HG03196 (cell line): ENCODE measurements around the gene RPS3A.
A peak's percentile ranks its signal among the peaks of the same experiment; 100 is the strongest.
"Not testable (repeated sequence)": the region's sequence is repeated elsewhere in the genome, so short reads cannot be mapped to it uniquely, and the experiment has no call there.

ENCODE experiments used
- ATAC-seq: cut with Tn5 transposase; IDR thresholded peaks from one replicate; pipeline ENCODE4 v1.9.1; 2021; ENCODE audit not compliant: unreplicated experiment

The RPS3A gene

DNA sequence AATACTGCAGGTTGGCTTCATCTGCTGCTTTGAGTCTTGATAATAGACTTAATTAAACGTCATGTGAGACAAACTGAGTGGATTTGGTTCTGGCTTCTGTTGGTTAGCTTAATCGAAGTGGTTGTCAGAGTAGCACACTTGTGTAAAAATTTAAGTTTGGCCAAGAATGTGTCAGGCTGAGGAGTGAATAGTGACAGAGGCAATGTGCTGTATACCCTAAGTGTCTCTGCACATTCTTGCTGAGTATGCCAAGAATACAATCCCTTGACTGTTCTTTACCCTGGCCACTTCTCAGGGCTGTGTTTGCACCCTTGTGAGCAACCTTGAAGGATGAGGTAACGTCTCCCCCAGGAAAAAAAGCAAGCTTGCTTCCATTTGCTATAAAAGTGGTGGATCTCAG lies 14.9 kb downstream of the RPS3A start:
- no peak for ATAC-seq

DNA sequence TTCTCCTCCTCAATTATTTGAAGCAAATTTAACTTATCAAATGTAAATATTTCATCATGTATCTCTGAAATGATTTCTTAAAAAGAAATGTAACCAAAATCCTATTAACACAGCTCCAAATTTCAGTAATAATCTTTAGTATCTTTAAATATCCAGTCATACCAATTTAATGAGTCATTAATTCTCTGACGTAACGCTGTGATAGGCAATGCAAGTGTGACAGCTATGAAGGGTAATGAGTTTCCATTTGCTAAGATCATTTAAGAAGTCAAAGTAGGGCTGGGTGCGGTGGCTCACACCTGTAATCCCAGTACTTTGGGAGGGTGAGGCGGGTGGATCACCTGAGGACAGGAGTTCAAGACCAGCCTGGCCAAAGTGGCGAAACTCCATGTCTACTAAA lies 15.6 kb downstream of the RPS3A start:
- no peak for ATAC-seq

DNA sequence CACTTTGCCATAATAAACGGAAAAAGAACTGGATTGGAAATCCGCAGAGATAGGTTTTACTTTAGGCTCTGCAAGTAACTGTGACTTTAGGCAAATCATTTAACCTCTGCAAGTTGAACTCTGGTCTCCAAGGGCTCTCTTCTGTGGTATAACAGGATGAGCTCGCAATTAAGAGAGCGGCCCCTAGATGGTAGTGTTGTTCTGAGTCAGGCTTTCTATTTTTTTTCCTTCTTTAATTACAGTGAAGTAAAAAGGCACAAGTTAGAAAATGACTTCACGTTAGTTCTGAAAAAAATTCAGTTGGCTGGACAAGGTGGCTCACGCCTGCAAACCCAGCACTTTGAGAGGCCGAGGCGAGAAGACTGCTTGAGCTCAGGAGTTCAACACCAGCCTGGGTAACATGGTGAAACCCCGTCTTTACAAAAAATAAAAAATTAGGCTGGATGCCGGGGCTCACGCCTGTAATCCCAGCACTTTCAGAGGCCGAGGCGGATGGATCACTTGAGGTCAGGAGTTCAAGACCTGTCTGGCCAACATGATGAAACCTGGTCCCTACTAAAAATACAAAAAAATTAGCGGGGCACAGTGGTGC lies 18.0 kb downstream of the RPS3A start:
- ATAC-seq = peak; percentile 85

DNA sequence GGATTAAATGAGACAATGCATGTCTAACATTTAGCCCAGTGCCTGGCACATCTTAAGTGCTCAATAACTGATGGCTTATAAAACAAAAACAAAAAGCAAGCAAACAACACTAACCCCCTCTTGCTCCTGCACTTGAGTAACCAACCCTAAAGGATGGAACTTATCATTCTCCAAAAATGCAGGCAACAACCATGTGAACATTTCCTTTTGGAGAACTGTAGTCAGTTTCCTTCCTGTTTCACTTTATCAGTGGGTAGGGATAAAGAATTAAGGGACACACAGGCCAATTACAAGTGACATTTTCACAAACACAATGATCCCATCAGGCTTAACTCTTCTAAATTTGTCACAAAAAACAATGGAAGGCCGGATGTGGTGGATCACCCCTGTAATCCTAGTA lies 30.4 kb downstream of the RPS3A start:
- ATAC-seq = no peak

DNA sequence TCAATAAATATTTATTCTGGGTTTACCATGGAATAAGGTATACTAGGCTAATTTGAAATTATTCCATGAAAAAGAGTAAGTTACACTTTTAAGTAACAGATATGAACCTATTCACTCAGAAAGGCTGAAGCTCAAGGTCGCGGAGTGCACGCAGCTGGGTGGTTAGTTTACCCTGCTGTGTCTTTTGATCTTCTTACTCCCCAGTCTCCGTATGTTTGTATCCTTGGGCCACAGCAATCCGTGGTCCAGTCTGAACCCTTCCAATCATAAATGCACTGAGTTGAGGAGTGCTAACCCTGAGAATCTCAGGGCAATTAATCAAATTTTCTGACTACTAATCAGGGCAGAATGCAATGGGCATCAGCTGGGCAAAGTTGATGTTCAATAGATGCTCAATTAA lies 33.9 kb downstream of the RPS3A start:
- no peak for ATAC-seq

DNA sequence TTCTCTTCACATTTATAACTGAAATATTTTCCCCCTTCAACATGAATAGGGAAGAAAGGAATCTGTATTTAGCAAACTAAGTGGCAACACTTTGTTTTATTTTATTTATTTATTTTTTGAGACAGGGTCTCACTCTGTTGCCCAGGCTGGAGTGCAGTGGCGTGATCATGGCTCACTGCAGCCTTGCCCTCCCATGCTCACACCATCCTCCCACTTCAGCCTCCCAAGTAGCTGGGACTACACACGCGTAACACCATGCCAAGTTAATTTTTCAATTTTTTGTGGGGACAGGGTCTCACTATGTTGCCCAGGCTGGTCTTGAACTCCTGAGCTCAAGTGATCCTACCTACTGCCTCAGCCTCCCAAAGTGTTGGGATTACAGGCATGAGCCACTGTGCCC lies 36.6 kb downstream of the RPS3A start:
- not testable (repeated sequence) for ATAC-seq

DNA sequence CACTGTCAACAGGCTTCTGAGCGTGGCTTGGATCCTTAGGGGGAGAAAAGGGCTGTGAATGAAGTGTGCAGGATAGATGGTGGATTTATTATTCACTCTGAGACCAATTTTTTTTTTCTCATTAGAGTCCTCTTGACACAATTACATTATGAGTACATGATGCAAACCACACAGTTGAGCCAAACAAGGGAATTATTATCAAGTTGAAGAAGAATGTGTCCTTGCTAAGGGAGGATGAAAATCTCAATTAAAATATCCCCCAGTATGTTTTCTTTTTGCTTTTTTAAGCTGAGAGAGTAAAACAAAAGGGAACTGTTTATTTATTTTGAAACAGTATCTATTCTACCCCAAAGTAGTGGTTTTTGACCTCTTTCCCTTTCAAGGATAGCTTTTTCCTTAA lies 40.4 kb downstream of the RPS3A start:
- no peak for ATAC-seq

DNA sequence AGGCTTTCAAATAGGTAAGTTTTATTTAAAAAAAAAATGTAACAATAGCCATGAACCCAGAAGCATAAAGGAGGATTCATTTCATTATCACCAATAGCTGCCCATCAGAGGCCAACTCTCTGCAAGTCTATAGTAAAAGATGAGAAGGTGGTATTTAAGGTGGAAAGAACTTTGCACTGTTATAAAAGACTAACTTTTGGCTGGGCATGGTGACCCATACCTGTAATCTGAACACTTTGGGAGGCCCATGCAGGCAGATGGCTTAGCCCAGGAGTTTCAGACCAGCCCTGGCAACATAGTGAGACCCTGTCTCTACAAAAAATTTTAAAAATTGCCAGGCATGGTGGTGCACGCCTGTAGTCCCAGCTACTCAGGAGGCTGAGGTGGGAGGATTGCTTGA lies 43.3 kb downstream of the RPS3A start:
- no peak for ATAC-seq

DNA sequence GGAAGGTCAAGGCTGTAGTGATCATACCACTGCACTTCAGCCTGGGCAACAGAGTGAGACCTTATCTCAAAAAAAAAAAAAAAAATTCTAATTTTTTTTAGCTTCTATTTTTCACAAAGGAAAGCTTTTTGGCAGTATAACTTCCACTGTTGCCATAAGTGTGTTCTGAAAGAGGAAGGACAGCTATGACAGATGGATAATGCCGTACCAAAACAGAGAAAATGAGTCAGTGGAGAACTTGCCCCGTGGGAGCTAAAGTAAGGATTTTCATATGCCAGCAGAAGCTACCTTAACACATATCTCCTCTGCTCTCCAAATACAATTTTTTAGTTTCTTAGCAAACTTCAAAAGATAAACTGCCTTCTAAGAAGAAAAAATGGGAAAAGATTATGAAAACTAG lies 43.7 kb downstream of the RPS3A start:
- no peak for ATAC-seq

DNA sequence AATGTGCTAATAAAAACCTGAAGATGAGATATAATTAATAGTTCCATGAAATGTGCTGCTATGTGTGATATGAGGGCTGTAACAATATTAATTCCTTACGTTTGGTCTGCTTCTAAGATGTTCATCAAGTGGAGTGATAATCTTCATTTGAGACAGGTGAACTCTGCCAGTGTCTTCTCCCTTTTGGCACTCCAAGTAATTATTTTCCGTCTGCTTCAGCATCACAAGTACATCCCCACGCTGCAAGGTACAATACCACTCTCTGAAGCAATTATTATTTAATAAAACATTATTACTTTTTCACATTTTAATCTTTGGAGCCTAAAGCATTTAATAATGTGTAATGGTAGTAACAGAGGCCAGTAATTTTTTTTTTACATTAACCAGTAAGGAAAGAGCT lies 44.4 kb downstream of the RPS3A start:
- ATAC-seq = no peak

DNA sequence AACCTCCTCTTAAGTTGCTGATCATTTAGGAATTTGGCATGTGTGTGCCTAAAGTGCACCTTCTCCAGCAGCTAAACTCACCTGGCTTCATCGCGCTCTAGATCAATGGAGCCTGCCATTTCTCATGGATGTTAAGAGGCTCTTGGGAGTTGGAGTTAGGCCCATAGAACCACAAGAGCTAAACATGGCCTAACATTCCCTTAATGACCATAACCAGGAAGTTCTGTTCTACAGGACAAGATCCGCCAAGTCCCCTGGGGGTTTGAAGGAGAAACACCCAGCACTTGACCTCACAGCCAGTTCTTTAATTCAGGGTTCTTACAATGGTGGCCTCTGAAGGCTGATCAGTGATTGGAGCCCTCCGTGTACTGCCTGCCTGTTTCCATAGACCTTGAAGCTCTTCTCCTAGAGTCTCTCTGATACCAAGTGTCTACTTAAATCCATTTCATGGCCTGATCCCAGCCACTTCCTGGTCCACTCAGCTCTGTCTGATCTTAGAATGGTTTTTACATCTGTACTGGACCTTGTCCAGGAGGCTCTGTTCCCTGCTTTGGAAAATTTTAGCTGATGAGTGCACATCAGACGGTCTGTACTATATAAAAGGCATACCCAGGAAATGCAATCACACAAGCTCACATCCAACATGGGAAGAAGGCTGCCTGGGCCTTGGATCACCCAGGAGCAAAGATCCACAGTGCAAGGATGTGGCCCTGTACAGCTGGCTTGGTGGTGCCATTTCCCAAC lies 45.1 kb downstream of the RPS3A start:
- no peak for ATAC-seq

DNA sequence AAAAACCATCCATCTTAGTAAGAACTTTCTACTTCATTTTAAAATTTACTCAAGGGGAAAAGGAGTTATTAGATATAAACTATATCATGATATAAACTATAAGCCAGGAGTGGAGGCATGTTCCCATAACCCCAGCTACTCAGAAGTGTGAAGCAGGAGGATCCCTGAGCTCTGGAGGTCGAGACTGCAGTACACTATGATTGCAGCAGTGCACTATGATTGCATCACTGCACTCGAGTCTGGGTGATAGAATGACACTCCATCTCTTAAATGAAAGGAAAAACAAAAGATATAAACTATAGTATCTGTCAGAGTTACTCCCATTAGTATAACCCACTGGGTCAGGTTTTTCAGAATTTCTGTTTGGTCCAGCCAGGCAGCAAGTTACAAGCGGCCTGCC lies 47.6 kb downstream of the RPS3A start:
- no peak for ATAC-seq

DNA sequence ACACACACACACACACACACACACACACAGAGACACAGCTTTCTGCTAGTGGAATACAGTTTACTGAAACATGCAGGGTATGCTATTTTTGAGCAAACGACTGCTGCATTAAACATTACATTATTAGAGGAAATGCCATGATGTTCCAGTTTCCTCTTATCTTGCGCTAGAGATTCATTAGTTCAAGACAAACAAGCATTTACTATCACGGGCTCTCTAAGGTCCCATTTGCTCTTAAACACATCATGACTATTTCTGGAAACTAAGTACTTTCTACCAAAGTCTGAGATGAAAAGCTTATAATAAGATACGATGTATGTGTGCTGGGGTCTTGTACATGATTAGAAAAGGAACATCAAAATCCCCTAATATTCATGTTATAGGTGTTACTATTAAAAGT lies 48.8 kb downstream of the RPS3A start:
- no peak for ATAC-seq

DNA sequence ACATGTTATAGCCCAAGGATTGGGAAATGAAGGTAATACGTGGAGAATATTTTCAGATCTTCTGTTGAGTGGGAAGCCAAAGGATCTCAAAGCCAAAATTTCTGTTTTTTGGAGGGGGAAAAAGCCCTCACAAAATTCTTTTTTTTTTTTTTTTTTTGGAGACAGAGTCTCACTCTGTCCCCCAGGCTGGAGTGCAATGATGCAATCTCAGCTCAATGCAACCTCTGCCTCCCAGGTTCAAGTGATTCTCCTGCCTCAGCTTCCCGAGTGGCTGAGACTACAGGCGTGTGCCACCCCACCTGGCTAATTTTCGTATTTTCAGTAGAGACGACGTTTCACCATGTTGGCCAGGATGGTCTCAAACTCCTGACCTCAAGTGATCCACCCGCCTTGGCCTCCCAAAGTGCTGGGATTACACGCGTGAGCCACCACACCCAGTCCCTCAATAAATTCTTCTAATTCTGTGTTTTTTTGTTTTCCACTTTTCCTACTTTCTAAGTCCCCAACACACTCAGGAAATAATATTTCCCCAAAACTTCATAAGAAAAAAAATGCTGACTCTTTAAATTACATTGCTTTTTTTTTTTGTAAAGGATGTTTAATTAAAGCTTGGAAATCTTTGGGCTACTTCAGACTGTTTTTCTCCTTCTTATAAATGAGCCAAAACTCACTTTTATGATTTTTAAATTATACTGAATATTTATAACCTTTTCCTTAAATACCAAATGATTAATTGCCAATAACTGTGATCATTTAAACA lies 51.6 kb downstream of the RPS3A start:
- ATAC-seq = no peak

DNA sequence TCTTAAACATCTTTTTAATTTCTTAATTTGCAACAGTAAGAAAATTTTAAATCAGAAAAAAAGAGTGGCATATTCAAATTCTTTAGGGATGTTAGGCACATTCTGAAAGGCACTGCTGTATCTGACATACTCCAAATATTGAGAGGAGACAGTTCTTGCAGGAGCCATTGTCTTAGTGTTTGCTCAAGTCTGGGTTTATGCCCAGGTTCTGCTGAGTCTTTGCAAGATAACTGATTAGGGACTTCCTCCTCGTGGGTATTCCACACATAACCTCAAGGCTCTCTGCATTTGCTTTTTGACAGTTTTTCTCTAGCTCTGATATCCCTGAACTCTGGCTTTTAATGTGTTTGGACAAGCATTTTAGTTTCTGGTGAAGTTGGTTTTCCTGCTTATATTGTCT lies 52.6 kb downstream of the RPS3A start:
- no peak for ATAC-seq

DNA sequence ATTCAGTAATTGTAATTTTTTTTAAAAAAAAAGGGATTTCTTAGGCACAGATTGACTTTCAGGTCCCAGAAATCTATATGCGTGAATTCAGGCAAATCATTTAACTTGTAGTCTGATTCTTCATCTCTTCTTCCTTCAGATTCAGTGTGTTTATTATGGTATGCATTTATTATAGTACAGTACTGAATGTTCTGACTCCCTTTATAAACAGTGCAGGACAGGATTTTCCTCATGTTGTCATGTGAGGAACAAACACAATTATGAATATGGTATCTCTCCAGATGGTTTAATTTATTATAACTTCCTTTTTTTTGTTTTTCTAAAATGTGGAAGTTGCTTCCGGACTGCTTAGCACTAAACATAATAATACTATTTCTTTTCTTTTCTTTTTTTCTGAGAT lies 54.2 kb downstream of the RPS3A start:
- no peak for ATAC-seq
